K562 (cell line): ENCODE measurements around the gene INO80.

Experiments used
- ELF4 ChIP-seq: fragments of 450-650 bp; formaldehyde crosslinking; IDR thresholded peaks from 2 replicates; pipeline ENCODE4 v1.4.0; 2022; ENCODE audit warnings: missing genetic modification characterization
- ERF ChIP-seq: fragments of 450-650 bp; formaldehyde crosslinking; IDR thresholded peaks from 2 replicates; pipeline ENCODE4 v1.4.0; 2020; ENCODE audit warnings: mild to moderate bottlenecking, mixed read lengths
- EZH2 ChIP-seq: IDR thresholded peaks from 2 replicates; pipeline ENCODE4 v1.6.1; 2012; ENCODE audit warnings: low read depth, mild to moderate bottlenecking, inconsistent platforms, low read length, borderline replicate concordance
- POLR2AphosphoS2 ChIP-seq: IDR thresholded peaks from 2 replicates; pipeline ENCODE4 v1.6.1; 2012; ENCODE audit warnings: low read length, improper control_type of control experiment
- SAP30 ChIP-seq: fragments of 200-600 bp; sonication (generic); IDR thresholded peaks from 2 replicates; pipeline ENCODE4 v1.6.1; 2012; ENCODE audit warnings: borderline replicate concordance, low read depth, mild to moderate bottlenecking, moderate library complexity, low read length, control low read depth, inconsistent platforms; ENCODE audit not compliant: insufficient read depth, poor library complexity, severe bottlenecking
- TF ChIP-seq, protein P1 (sequence below): fragments of 450-650 bp; formaldehyde crosslinking; IDR thresholded peaks from 2 replicates; pipeline ENCODE4 v1.4.0; 2020; ENCODE audit warnings: mild to moderate bottlenecking

DNA sequence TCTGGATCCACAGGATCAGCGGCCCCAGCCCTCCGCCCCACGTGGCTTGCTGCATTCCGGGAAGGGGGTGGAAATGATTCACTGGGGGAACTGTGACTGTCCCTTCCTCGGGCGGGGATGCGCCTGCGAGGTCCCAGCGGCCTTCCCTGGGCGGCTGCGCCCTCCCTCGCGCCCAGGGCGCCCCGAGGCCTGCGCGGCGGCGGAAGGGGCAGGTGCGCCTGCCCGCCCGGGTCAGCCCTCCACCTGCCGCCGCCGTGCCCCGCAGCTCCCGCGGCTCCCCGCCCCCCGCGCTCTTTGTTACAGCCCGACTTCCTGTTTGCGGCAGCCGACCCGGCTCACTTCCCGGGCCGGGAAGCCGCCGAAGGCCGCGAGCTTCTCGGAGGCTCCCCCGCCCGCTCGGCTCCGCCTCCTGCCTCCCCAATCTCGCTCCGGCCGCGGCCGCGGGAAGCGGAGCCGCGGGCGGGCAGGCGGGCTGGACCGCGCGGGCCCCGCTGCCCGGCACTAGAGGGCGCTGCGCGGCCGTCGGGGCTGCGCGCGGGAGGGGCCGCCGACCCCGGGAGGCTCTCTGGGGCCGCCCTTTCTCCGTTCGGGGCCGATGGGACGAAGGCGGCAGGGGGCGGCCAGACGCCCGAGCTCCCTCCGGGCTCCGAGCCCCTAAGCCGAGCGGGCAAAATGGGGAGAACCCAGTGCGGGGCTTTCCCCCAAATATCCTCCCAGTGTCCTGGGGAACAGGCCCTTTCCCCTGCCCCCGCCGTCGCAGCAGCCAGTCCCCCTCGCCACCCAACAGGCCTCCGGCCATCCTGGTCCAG is 174.3 kb downstream of the INO80 start:
- no peak for TF ChIP-seq SAP30
- TF ChIP-seq, protein P1, sequence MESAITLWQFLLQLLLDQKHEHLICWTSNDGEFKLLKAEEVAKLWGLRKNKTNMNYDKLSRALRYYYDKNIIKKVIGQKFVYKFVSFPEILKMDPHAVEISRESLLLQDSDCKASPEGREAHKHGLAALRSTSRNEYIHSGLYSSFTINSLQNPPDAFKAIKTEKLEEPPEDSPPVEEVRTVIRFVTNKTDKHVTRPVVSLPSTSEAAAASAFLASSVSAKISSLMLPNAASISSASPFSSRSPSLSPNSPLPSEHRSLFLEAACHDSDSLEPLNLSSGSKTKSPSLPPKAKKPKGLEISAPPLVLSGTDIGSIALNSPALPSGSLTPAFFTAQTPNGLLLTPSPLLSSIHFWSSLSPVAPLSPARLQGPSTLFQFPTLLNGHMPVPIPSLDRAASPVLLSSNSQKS: no peak
- no peak for TF ChIP-seq POLR2AphosphoS2
- TF ChIP-seq ERF (CRISPR knock-in tag): no peak
- no peak for TF ChIP-seq ELF4 (CRISPR knock-in tag)
- TF ChIP-seq EZH2: no peak
